Measurements from ENCODE around the gene PLIN3. TPM values are rescaled to one million over a fixed set of nuclear protein-coding genes. Genes with fewer than 3 reads are reported as not detected.
"Not testable (repeated sequence)": the region's sequence is repeated elsewhere in the genome, so short reads cannot be mapped to it uniquely, and the experiment has no call there.

Gene PLIN3
- total RNA-seq, 1 donor from 2014 or later = 55.3 TPM

DNA sequence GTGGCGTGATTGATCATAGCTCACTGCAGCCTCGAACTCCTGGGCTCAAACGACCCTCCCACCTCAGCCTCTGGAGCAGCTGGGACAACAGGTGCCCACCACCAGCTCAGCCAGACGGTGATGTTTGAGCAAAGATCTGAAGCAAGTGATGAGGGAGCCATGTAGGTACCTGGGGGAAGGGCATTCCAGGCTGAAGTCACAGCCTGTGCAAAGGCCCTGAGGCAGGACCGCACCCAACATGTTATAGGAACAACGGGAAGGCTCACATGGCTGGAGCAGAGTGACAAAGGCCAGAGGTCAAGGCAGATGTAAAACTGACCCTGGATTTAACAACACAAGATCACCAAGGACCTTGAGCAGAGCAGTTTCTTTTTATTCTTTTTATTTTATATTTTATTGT lies 61.1 kb downstream of the PLIN3 start:
- intact Hi-C loops (cut with micrococcal nuclease) = no loop called here
- no peaks in the 10 kb centered on the region for H3K9me3 Mint-ChIP-seq
- DNase-seq (ENCODE audit: low spot score) = no peak
- H3K36me3 Mint-ChIP-seq (ENCODE audit: low read depth) = no peaks in the 10 kb centered on the region
- no peaks in the 10 kb centered on the region for H3K27me3 Mint-ChIP-seq (ENCODE audit: low read depth)
- peaks cover 2% of the 10 kb centered on the region for H3K4me1 Mint-ChIP-seq (ENCODE audit: low read depth)
- no peak overlapping the region for H3K4me3 Mint-ChIP-seq (ENCODE audit: low read depth)
- no peak overlapping the region for H3K27ac Mint-ChIP-seq

DNA sequence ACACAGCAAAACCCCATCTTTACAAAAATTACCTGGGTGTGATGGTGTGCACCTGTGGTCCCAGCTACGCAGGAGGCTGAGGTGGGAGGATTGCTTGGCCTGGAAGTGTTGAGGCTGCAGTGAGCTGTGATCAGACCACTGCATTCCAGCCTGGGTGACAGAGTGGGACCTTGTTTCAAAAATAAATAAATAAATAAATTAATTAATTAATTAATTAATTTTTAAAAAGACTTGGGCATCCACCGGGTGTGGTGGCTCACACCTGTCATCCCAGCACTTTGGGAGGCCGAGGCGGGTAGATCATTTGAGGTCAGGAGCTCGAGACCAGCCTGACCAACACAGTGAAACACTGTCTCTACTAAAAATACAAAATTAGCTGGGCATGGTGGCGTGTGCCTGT lies 62.3 kb downstream of the PLIN3 start:
- H3K27me3 Mint-ChIP-seq (ENCODE audit: low read depth); H3K36me3 Mint-ChIP-seq (ENCODE audit: low read depth); H3K27ac Mint-ChIP-seq; H3K4me1 Mint-ChIP-seq (ENCODE audit: low read depth); DNase-seq (ENCODE audit: low spot score); H3K9me3 Mint-ChIP-seq; intact Hi-C loops (cut with micrococcal nuclease); H3K4me3 Mint-ChIP-seq (ENCODE audit: low read depth): not testable (repeated sequence)

DNA sequence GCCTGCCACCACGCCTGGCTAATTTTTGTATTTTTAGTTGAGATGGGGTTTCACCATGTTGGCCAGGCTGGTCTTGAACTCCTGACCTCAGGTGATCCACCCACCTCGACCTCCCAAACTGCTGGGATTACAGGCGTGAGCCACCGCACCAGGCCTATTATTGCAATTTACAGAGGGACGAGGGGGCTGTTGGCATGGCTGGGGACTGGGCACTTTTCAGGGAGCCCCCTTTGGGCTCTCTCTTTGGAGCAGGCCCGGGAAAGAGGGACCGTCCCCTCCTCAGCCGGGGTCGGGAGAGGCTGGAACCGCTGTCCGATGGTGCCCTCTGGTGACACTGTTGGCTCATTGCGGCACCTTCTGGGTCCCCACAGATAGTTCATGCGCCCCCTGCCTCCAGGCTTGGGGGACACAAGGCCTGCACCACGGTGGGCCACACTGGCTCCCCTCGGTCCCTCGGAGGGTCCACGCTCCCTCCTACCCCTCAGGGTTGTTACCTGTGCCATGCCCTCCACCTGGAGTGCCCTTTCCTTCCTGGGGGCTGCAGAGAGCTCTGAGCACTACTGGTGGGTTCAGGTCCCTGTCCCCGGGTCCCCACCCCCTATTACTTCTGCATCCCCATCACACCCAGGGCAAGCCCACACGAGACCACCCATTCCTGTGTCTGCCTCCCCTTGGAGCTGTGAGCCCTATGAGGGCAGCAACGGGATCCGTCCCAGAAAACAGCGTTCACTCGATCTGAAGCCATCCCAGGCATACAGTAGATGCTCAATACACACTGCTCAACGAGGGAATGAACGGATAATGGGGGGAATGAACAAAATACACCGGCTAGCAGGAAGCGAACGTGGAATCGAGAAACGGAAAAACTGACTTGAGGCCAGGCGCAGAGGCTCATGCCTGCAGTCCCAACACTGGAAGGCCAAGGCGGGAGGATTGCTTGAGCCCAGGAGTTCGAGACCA lies 63.5 kb downstream of the PLIN3 start:
- Mint-ChIP-seq H3K9me3 (no peaks in the 10 kb centered on the region), H3K4me3 (ENCODE audit: low read depth) (no peak overlapping the region), H3K36me3 (ENCODE audit: low read depth) (peaks cover under 1% of the 10 kb centered on the region), H3K27ac (no peak overlapping the region), H3K4me1 (ENCODE audit: low read depth) (no peaks in the 10 kb centered on the region), H3K27me3 (ENCODE audit: low read depth) (no peaks in the 10 kb centered on the region)
- intact Hi-C loops (cut with micrococcal nuclease) = no loop called here
- peak; percentile 50 for DNase-seq (ENCODE audit: low spot score)

DNA sequence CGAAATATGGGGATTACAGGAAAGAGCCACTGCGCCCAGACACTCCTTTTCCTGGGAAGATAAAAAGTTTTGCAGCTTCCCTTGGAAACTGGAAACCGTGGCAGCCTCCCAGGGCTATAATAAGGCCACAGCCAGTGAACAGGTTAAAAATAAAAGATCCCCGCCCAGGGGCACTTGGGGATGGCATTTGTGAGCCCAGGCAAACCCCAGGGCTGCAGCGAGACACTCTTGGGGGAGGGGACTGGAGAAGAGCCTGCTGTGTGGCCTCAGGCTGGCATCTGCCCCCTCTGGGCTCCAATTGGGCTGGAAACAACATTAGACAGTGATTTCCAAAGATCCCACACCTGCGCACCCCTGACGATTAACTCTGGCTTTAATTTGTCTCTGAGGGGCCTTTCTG lies 64.8 kb downstream of the PLIN3 start:
- Mint-ChIP-seq H3K4me3 (ENCODE audit: low read depth) (no peak overlapping the region), H3K36me3 (ENCODE audit: low read depth) (peaks cover 5% of the 10 kb centered on the region), H3K9me3 (no peaks in the 10 kb centered on the region), H3K4me1 (ENCODE audit: low read depth) (no peaks in the 10 kb centered on the region), H3K27me3 (ENCODE audit: low read depth) (no peaks in the 10 kb centered on the region), H3K27ac (no peak overlapping the region)
- no peak for DNase-seq (ENCODE audit: low spot score)
- intact Hi-C loops (cut with micrococcal nuclease) = no loop called here

DNA sequence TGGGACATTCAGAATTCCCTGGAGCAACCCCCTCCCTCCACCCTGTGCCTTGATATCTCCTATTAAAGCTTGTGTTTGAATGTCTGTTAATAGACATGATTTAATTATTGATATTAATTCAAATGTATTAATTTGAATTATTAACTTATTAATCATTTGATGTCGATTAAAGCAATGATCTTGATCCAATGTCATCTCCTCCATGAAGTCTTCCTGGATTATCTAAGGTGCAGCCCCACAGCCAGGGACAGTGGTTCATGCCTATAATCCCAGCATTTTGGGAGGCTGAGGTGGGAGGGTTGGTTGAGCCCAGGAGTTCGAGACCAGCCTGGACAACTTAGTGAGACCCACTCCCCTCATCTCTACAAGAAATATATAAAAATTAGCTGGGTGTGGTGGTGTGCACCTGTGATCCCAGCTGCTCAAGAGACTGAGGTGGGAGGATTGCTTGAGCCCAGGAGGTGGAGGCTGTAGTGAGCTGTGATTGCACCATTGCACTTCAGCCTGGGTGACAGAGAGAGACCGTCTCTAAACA lies 66.3 kb downstream of the PLIN3 start:
- DNase-seq (ENCODE audit: low spot score) = no peak
- Mint-ChIP-seq H3K4me1 (ENCODE audit: low read depth) (no peaks in the 10 kb centered on the region), H3K27me3 (ENCODE audit: low read depth) (no peaks in the 10 kb centered on the region), H3K36me3 (ENCODE audit: low read depth) (peaks cover 14% of the 10 kb centered on the region), H3K9me3 (no peaks in the 10 kb centered on the region), H3K4me3 (ENCODE audit: low read depth) (no peak overlapping the region), H3K27ac (no peak overlapping the region)
- intact Hi-C loops (cut with micrococcal nuclease) = no loop called here

DNA sequence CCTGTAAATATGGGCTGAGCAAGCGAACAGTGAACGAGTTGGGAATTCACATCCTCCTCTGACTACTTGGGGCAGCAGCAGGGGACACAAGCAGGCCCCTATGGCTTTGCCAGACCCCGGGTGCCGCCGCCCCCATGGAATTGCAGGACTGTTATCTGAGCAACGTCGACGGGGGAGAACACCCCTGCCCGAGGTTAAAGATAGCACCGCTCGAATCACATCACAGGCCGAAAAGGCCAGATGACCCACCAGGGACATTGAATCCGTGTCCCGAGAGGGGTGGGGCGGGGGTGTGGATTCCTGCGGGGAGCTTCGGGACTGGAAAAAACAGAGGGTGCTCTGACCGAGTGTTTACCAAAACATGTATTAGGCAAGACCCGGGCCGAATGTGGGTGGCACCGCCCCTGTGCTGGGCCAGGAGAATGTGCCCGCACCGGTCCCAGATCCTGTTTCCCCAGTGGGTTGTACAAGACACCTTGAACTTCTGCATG lies 66.8 kb downstream of the PLIN3 start:
- Mint-ChIP-seq H3K27me3 (ENCODE audit: low read depth) (no peaks in the 10 kb centered on the region), H3K4me3 (ENCODE audit: low read depth) (no peak overlapping the region), H3K27ac (no peak overlapping the region), H3K4me1 (ENCODE audit: low read depth) (no peaks in the 10 kb centered on the region), H3K9me3 (no peaks in the 10 kb centered on the region), H3K36me3 (ENCODE audit: low read depth) (peaks cover 14% of the 10 kb centered on the region)
- DNase-seq (ENCODE audit: low spot score) = no peak
- intact Hi-C loops (cut with micrococcal nuclease) = no loop called here

DNA sequence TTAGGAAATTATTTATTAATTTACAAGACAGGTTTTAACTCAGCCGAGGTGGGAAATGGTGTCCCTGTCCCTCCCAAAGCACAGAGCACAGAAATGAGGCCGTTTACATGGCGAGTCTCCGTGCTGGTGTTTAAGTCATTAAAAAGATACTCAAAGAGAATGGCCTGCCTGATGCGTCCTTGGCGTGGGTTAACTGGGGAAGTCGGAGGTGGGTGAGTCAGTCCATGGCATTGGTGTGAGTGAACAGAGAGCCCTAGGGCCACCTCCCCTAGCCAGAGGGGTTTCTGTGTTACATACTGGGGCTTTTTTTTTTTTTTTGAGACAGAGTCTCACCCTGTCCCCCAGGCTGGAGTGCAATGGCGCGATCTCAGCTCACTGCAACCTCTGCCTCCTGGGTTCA lies 72.1 kb downstream of the PLIN3 start:
- intact Hi-C loops (cut with micrococcal nuclease) = no loop called here
- Mint-ChIP-seq H3K9me3 (no peaks in the 10 kb centered on the region), H3K27me3 (ENCODE audit: low read depth) (no peaks in the 10 kb centered on the region), H3K4me3 (ENCODE audit: low read depth) (peak overlapping the region; percentile 8), H3K36me3 (ENCODE audit: low read depth) (peaks cover 47% of the 10 kb centered on the region), H3K4me1 (ENCODE audit: low read depth) (peaks cover 15% of the 10 kb centered on the region), H3K27ac (peak overlapping the region; percentile 33)
- DNase-seq (ENCODE audit: low spot score) = no peak

DNA sequence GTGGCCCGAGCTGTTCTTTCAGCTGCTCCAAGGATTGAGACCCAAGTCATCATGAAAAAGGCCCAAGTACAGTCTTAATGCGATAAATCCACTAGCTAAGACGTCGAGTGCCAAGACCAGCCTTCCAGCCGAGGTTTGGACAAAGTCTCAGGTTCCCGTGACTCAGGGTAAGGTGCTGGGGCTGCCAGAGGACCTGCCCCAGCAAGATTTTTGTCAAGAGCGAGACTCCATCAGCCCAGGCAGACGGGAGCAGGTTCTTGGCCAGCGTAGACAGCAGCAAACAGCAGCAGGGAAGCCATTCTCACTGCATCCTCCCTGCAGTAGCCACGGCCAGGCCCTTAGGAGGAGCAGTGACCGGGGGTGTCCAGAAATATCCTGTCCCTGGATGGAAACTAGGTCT lies 72.5 kb downstream of the PLIN3 start:
- DNase-seq (ENCODE audit: low spot score) = no peak
- no peaks in the 10 kb centered on the region for H3K27me3 Mint-ChIP-seq (ENCODE audit: low read depth)
- H3K27ac Mint-ChIP-seq = peak overlapping the region; percentile 33
- no peak overlapping the region for H3K4me3 Mint-ChIP-seq (ENCODE audit: low read depth)
- H3K4me1 Mint-ChIP-seq (ENCODE audit: low read depth) = peaks cover 15% of the 10 kb centered on the region
- intact Hi-C loops (cut with micrococcal nuclease) = loop anchor here (5.0 kb wide), 1 partner anchor 997 kb away; the partner anchor contains the start of gene DUS3L
- peaks cover 47% of the 10 kb centered on the region for H3K36me3 Mint-ChIP-seq (ENCODE audit: low read depth)
- H3K9me3 Mint-ChIP-seq = no peaks in the 10 kb centered on the region

DNA sequence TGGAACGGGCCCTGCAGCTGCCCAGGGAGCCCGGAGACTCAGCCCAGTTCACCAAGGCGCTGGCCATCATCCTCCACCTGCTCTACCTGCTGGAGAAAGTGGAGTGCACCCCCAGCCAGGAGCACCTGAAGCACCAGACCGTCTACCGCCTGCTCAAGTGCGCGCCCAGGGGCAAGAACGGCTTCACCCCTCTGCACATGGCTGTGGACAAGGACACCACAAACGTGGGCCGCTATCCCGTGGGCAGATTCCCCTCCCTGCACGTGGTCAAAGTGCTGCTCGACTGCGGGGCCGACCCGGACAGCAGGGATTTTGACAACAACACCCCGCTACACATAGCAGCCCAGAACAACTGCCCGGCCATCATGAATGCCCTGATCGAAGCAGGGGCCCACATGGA lies 74.2 kb downstream of the PLIN3 start:
- peaks cover 15% of the 10 kb centered on the region for H3K4me1 Mint-ChIP-seq (ENCODE audit: low read depth)
- H3K4me3 Mint-ChIP-seq (ENCODE audit: low read depth) = peak overlapping the region; percentile 89
- H3K27ac Mint-ChIP-seq = peak overlapping the region; percentile 22
- H3K36me3 Mint-ChIP-seq (ENCODE audit: low read depth) = peaks cover 42% of the 10 kb centered on the region
- not testable (repeated sequence) for H3K27me3 Mint-ChIP-seq (ENCODE audit: low read depth); DNase-seq (ENCODE audit: low spot score); H3K9me3 Mint-ChIP-seq
- intact Hi-C loops (cut with micrococcal nuclease) = loop anchor here (5.0 kb wide), 1 partner anchor 999 kb away; the partner anchor contains the start of gene DUS3L

DNA sequence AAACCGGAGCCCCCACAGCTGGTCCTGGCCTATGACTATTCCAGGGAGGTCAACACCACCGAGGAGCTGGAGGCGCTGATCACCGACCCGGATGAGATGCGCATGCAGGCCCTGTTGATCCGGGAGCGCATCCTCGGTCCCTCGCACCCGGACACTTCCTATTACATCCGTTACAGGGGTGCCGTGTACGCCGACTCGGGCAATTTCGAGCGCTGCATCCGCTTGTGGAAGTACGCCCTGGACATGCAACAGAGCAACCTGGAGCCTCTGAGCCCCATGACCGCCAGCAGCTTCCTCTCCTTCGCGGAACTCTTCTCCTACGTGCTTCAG lies 74.6 kb downstream of the PLIN3 start:
- not testable (repeated sequence) for H3K27me3 Mint-ChIP-seq (ENCODE audit: low read depth); DNase-seq (ENCODE audit: low spot score); H3K9me3 Mint-ChIP-seq
- intact Hi-C loops (cut with micrococcal nuclease) = loop anchor here (5.0 kb wide), 1 partner anchor 999 kb away; the partner anchor contains the start of gene DUS3L
- H3K4me1 Mint-ChIP-seq (ENCODE audit: low read depth) = peaks cover 15% of the 10 kb centered on the region
- H3K27ac Mint-ChIP-seq = peak overlapping the region; percentile 55
- peaks cover 42% of the 10 kb centered on the region for H3K36me3 Mint-ChIP-seq (ENCODE audit: low read depth)
- peak overlapping the region; percentile 89 for H3K4me3 Mint-ChIP-seq (ENCODE audit: low read depth)

DNA sequence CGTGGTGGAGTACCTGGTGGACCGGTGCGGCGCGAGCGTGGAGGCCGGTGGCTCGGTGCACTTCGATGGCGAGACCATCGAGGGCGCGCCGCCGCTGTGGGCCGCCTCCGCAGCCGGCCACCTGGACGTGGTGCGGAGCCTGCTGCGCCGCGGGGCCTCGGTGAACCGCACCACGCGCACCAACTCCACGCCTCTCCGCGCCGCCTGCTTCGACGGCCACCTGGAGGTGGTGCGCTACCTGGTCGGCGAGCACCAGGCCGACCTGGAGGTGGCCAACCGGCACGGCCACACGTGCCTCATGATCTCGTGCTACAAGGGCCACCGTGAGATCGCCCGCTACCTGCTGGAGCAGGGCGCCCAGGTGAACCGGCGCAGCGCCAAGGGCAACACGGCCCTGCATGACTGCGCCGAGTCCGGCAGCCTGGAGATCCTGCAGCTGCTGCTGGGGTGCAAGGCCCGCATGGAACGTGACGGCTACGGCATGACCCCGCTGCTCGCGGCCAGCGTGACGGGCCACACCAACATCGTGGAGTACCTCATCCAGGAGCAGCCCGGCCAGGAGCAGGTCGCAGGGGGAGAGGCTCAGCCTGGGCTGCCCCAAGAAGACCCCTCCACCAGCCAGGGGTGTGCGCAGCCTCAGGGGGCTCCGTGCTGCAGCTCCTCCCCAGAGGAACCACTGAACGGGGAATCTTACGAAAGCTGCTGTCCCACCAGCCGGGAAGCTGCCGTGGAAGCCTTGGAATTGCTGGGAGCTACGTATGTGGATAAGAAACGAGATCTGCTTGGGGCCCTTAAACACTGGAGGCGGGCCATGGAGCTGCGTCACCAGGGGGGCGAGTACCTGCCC lies 75.2 kb downstream of the PLIN3 start:
- H3K9me3 Mint-ChIP-seq; H3K27me3 Mint-ChIP-seq (ENCODE audit: low read depth): not testable (repeated sequence)
- DNase-seq (ENCODE audit: low spot score) = peak; percentile 19
- Mint-ChIP-seq H3K27ac (peak overlapping the region; percentile 79), H3K36me3 (ENCODE audit: low read depth) (peaks cover 42% of the 10 kb centered on the region), H3K4me1 (ENCODE audit: low read depth) (peaks cover 15% of the 10 kb centered on the region), H3K4me3 (ENCODE audit: low read depth) (peak overlapping the region; percentile 89)
- intact Hi-C loops (cut with micrococcal nuclease) = loop anchor here (5.0 kb wide), 1 partner anchor 1000 kb away; the partner anchor contains the start of gene DUS3L

DNA sequence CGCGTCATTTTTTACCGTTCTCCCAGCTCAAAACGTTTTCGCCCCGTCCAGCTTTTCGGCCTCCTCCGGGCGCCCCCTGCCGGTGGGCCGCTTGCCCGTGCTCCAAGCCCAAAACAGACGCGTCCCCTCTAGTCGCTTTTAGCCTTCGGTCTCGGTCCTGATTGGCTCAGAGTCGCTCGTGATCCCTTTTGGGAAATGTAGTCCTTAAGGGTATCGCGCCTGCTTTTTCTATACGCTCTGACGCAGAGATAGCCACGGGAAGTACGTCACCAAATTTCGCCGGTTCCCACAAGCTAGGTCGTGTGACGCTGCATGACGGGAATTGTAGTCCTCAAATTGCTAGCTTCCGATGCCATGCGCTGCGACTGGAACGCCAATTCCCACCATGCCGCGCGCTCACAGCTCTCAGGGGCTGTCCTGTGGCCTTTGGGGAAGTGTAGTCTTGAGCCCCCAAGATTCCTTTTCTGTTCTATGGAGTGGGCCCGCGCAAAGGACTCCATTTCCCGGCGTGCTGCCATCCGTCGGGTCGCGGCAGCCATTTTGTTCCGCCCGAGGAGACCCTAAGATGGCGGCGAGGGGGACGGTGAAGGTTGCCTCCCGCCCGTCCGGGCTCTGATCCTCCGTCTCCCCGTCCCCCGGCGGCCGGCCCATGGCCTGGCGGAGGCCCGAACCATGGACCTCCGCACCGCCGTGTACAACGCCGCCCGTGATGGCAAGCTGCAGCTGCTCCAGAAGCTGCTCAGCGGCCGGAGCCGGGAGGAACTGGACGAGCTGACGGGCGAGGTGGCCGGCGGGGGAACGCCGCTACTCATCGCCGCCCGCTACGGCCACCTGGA lies 76.1 kb downstream of the PLIN3 start, which contains the start of gene FEM1A:
Gene FEM1A, plus strand, starts transcription at position 552 of the 836 bp plus-strand sequence. Its CDS starts 121 bp downstream, at position 673.
- intact Hi-C loops (cut with micrococcal nuclease) = loop anchor here (1.0 to 5.0 kb wide), 5 partner anchors 24 to 1001 kb away; partner anchors contain the start of genes DUS3L and MYDGF
- Mint-ChIP-seq H3K4me3 (ENCODE audit: low read depth) (peak within 1 kb of the TSS; percentile 89), H3K36me3 (ENCODE audit: low read depth) (peaks cover 36% of the 10 kb centered on the region)

More for the DNA sequence above, 76.1 kb downstream of the PLIN3 start, which contains the start of gene FEM1A:
- H3K4me1 Mint-ChIP-seq (ENCODE audit: low read depth) = peaks cover 15% of the 10 kb centered on the region
- no peaks in the 10 kb centered on the region for H3K27me3 Mint-ChIP-seq (ENCODE audit: low read depth)
- no peaks in the 10 kb centered on the region for H3K9me3 Mint-ChIP-seq
- H3K27ac Mint-ChIP-seq = peak within 1 kb of the TSS; percentile 82
- DNase-seq (ENCODE audit: low spot score) = peak; percentile 99

All from activated T-helper 2 cell treated with anti-CD3 and anti-CD28 coated beads, Interferon-gamma antibody, Interleukin-2, Interleukin-4, amounts not matched to agents 10 μg/mL and 5 μg/mL and 100 μg/mL, durations not matched to agents 14 hours and 24 hours and 36 hours (primary cell).